HL-60/S4 treated with retinoic acid at 250 ng/mL for 4 days and 3 days (cell line): ENCODE data around the gene RNF126.

ENCODE experiments used
- in situ Hi-C: fragments of 300-500 bp; cut with MboI; formaldehyde crosslinking; loops from 2 replicates; pipeline ENCODE4 v1.7.0; 2022; ENCODE audit warnings: low sequenced_read_pairs

Gene RNF126

GRCh38 chr19:686589-687297 is 23.7 kb upstream of the RNF126 start:
- in situ Hi-C loops = no loop called here

GRCh38 chr19:685454-685931 is 22.5 kb upstream of the RNF126 start:
- in situ Hi-C loops = no loop called here

GRCh38 chr19:682678-683320 is 19.8 kb upstream of the RNF126 start:
- in situ Hi-C loops = no loop called here

GRCh38 chr19:681029-682019 is 18.3 kb upstream of the RNF126 start:
- in situ Hi-C loops = no loop called here

- in situ Hi-C loops = no loop called here
Observed at GRCh38 chr19:680287-681028, 17.4 kb upstream of the RNF126 start.

GRCh38 chr19:679418-680286 is 16.6 kb upstream of the RNF126 start:
- in situ Hi-C loops = no loop called here

GRCh38 chr19:678791-679388 is 15.9 kb upstream of the RNF126 start:
- in situ Hi-C loops = no loop called here

GRCh38 chr19:677601-678436 is 14.8 kb upstream of the RNF126 start:
- in situ Hi-C loops = no loop called here

- in situ Hi-C loops = no loop called here
Observed at GRCh38 chr19:677201-677600, 14.2 kb upstream of the RNF126 start.

- in situ Hi-C loops = no loop called here
Observed at GRCh38 chr19:676339-677105, 13.5 kb upstream of the RNF126 start, which contains the start of gene FSTL3. TSS of gene FSTL3 (plus strand) at chr19:676392. CDS start at chr19:676424, 32 bp downstream.

GRCh38 chr19:676007-676338 is 13.0 kb upstream of the RNF126 start:
- in situ Hi-C loops = no loop called here

GRCh38 chr19:674282-675151 is 11.5 kb upstream of the RNF126 start:
- in situ Hi-C loops = no loop called here

GRCh38 chr19:670609-671075 is 7.6 kb upstream of the RNF126 start:
- in situ Hi-C loops = no loop called here

GRCh38 chr19:668675-669434 is 5.8 kb upstream of the RNF126 start:
- in situ Hi-C loops = loop anchor here (10.0 kb wide), 1 partner anchor 66 kb away; no protein-coding TSS in a partner anchor

GRCh38 chr19:666985-667573 is 4.1 kb upstream of the RNF126 start:
- in situ Hi-C loops = loop anchor here (10.0 kb wide), 1 partner anchor 68 kb away; no protein-coding TSS in a partner anchor
